ENCODE results near the gene FOLR1. TPM values are rescaled to one million over a fixed set of nuclear protein-coding genes. Genes with fewer than 3 reads are reported as not detected.
A peak's percentile ranks its signal among the peaks of the same experiment; 100 is the strongest.
"Not testable (repeated sequence)": the region's sequence is repeated elsewhere in the genome, so short reads cannot be mapped to it uniquely, and the experiment has no call there.

The FOLR1 gene
- total RNA-seq, 6 experiments from 2014 or later: 0.20 to 0.48 (median 0.38) TPM; not detected in 2

DNA sequence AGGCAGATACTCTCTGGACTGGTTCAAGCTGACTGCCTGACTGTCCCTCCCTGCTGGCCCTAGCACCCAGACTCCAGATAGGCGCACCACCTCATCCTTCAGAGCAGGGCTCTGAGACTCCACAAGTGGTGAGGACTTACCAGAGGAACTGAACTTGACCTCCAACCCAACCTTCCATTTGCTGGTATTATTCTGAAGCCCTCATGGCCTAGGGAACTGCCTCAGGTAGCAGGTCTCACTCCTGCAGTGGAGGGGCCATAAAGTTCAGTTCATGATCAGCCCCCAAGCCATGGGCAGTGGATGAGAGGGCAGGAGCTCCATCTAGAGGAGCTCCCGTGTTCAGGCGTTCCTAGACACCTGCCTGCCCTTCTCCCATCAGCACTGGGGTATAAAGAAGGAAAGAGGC is 10.4 kb upstream of the FOLR1 start:
- peaks cover 43% of the 10 kb centered on the region for H3K4me1 Mint-ChIP-seq (ENCODE audit: low read depth)
- peak; percentile 7 for DNase-seq
- not testable (repeated sequence) for H3K4me3 Mint-ChIP-seq; H3K36me3 Mint-ChIP-seq (ENCODE audit: low read depth); H3K27me3 Mint-ChIP-seq (ENCODE audit: insufficient read depth); H3K9me3 Mint-ChIP-seq
- TF ChIP-seq, protein P1, sequence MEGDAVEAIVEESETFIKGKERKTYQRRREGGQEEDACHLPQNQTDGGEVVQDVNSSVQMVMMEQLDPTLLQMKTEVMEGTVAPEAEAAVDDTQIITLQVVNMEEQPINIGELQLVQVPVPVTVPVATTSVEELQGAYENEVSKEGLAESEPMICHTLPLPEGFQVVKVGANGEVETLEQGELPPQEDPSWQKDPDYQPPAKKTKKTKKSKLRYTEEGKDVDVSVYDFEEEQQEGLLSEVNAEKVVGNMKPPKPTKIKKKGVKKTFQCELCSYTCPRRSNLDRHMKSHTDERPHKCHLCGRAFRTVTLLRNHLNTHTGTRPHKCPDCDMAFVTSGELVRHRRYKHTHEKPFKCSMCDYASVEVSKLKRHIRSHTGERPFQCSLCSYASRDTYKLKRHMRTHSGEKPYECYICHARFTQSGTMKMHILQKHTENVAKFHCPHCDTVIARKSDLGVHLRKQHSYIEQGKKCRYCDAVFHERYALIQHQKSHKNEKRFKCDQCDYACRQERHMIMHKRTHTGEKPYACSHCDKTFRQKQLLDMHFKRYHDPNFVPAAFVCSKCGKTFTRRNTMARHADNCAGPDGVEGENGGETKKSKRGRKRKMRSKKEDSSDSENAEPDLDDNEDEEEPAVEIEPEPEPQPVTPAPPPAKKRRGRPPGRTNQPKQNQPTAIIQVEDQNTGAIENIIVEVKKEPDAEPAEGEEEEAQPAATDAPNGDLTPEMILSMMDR (IDR thresholded peaks at IDR 0.05): peak; percentile 60
- H3K27ac Mint-ChIP-seq: peak overlapping the region; percentile 74

- Mint-ChIP-seq H3K9me3 (no peaks in the 10 kb centered on the region), H3K27ac (no peak overlapping the region), H3K36me3 (ENCODE audit: low read depth) (no peaks in the 10 kb centered on the region), H3K4me1 (ENCODE audit: low read depth) (peaks cover 9% of the 10 kb centered on the region), H3K27me3 (ENCODE audit: insufficient read depth) (no peaks in the 10 kb centered on the region; the same call in 1 of the 2 replicates), H3K4me3 (no peak overlapping the region)
- DNase-seq: no peak
- TF ChIP-seq, protein P1 (IDR thresholded peaks at IDR 0.05): no peak
These were observed 3.7 kb upstream of the FOLR1 start for GRCh38 chr11:72188267-72188666.

DNA sequence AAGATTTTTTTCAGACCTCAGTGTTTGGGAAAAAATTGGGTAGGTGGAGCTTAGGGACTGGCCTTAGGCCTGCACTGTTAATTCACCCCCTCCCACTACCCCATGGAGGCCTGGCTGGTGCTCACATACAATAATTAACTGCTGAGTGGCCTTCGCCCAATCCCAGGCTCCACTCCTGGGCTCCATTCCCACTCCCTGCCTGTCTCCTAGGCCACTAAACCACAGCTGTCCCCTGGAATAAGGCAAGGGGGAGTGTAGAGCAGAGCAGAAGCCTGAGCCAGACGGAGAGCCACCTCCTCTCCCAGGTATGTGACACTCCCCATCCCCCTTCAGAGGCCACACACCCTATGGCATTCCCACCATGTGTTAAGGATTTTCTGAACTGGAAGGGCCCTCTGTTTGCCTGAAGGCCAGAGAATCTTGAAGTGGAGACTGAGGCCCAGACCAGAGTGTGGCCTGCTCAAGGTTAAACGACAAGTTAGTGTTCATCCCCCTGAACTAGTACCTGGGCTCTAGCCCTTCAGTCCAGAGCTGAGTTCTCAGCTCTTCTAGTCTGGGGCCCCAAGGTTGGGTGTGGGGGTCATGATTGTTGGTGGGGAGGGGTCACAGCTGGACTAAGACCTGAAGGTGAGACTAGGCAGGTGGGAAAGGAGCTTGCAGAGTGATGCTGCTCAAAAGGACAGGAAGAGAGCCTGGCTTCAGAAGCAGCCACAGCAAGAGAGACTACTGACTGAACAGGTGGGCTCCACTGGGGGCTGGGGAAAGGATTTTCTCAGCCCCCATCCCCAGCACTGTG is 2.3 kb upstream of the FOLR1 start:
- 0 out of 2 replicates have a peak, but pooled peaks cover 4% of the 10 kb centered on the region for H3K4me1 Mint-ChIP-seq (ENCODE audit: low read depth)

DNA sequence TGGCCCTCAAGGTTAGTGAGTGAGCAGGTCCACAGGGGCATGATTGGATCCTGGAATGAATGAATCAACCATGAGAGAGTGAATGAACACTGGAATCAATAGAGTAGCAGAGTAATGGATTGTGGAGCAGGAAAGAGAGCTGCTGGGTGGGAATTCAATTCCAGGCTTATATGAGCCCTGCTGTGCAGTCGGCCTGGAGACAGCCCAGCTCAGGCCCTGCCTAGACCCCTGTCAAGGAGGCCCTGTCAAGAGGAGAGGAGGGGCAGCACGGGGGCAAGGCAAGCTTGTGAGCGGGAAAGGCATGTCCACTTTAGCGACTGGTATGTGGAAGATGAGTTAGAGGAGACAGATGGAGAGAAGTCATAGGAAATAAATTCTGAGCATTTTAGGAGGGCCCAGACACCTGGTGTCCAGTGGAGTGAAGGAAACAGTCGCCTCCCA is 1.3 kb upstream of the FOLR1 start:
- H3K36me3 Mint-ChIP-seq (ENCODE audit: low read depth): no peaks in the 10 kb centered on the region
- H3K4me1 Mint-ChIP-seq (ENCODE audit: low read depth): 0 out of 2 replicates have a peak, but pooled peaks cover 4% of the 10 kb centered on the region
- H3K27me3 Mint-ChIP-seq (ENCODE audit: insufficient read depth): no peaks in the 10 kb centered on the region; the same call in 1 of the 2 replicates
- no peak for DNase-seq
- no peak overlapping the region for H3K4me3 Mint-ChIP-seq
- H3K27ac Mint-ChIP-seq: no peak overlapping the region
- TF ChIP-seq, protein P1 (IDR thresholded peaks at IDR 0.05): no peak
- no peaks in the 10 kb centered on the region for H3K9me3 Mint-ChIP-seq

More for the DNA sequence above, 2.3 kb upstream of the FOLR1 start:
- Mint-ChIP-seq H3K27me3 (ENCODE audit: insufficient read depth) (no peaks in the 10 kb centered on the region; the same call in 1 of the 2 replicates), H3K27ac (no peak overlapping the region), H3K9me3 (no peaks in the 10 kb centered on the region), H3K36me3 (ENCODE audit: low read depth) (no peaks in the 10 kb centered on the region), H3K4me3 (no peak overlapping the region)
- TF ChIP-seq, protein P1 (IDR thresholded peaks at IDR 0.05): no peak
- no peak for DNase-seq

GRCh38 chr11:72195518-72196270 is 3.8 kb downstream of the FOLR1 start:
- TF ChIP-seq, protein P1 (IDR thresholded peaks at IDR 0.05): no peak
- Mint-ChIP-seq H3K36me3 (ENCODE audit: low read depth) (no peaks in the 10 kb centered on the region), H3K4me3 (no peak overlapping the region), H3K27ac (no peak overlapping the region), H3K9me3 (no peaks in the 10 kb centered on the region), H3K4me1 (ENCODE audit: low read depth) (peaks cover 10% of the 10 kb centered on the region; the same call in 1 of the 2 replicates), H3K27me3 (ENCODE audit: insufficient read depth) (no peaks in the 10 kb centered on the region)
- no peak for DNase-seq

- not testable (repeated sequence) for H3K36me3 Mint-ChIP-seq (ENCODE audit: low read depth); H3K27me3 Mint-ChIP-seq (ENCODE audit: insufficient read depth); H3K9me3 Mint-ChIP-seq; H3K27ac Mint-ChIP-seq; H3K4me1 Mint-ChIP-seq (ENCODE audit: low read depth); H3K4me3 Mint-ChIP-seq; DNase-seq
These were observed 9.5 kb downstream of the FOLR1 start for GRCh38 chr11:72201445-72201844.

Measured in HFFc6 (cell line).